ENCODE measurements around the gene USF2. TPM values are rescaled to one million over a fixed set of nuclear protein-coding genes. Genes with fewer than 3 reads are reported as not detected.
A peak's percentile ranks its signal among the peaks of the same experiment; 100 is the strongest.

USF2 gene
- total RNA-seq, 1 donor from 2014 or later, result 132 TPM

DNA sequence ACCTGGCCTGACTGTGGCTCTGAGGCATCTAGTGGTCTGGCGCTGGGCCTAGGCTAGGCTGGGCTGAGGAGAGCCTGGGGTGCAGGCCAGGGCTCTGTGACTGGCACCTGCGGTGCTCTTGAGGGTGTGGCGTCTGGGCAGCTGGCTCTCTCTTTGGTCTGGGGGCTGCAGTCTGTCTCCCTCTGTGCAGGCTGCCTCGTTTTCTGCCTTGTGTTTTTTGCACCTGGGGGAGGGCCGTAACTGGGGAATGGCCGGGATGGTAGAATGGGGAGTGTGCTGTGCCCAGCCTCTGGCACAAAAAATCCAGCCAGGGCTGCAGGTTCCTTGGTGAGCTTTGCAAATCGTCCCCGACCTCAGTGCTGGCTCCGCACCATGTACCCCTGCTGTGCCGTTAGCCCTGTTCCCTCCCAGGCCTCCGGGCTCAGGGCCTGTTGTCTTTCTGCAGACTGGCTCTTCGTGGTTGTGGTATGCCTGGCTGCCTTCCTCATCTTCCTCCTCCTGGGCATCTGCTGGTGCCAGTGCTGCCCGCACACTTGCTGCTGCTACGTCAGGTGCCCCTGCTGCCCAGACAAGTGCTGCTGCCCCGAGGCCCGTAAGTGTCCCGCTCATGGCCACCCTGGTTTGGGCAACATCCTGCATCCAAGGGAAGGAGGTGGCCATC lies 6.5 kb upstream of the USF2 start:
- no peaks in the 10 kb centered on the region for H3K36me3 Mint-ChIP-seq (ENCODE audit: unreplicated experiment)

DNA sequence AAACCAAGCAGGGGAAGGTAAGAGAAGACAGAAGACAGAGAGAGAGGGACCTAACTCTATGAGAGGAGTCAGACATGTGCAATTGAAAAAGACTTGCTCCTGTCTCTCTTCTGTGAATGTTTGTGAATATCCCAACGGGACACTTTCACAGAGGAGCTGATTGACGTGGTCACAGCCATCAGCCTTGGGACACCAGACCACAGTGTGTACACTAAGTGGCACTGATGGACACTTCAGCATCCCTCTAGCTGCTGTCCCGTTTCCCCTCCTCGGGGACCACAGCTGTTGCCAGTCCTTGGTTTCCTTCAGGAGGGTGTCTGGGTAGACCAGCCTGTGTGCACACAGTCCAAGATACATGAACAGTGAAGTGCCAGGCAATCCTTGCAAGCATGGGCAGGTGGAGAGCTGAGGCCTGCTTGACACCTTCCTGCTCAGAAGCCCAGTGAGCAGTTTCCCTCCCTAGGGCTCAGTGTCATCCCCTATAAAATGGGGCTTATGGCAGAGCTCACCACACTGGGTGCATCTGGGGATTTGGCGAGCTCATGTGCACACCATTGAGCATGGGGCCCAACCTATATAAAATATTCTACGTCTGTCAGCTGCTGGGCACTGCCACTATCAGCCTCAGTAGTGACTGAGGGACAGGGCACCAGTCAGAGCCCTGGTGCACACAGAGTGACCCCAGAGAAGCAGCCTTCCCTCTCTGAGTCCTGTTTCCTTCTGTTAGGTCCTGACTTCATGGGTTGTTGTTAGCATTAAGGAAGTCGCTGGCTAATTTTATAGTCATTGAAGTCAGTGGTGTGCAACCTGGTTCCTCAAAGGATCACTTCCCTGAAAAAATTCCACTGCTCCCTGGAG lies 4.3 kb upstream of the USF2 start:
- DNase-seq, result no peak
- H3K27ac Mint-ChIP-seq (ENCODE audit: unreplicated experiment), result no peak overlapping the region
- H3K9me3 Mint-ChIP-seq (ENCODE audit: unreplicated experiment), result peaks cover 12% of the 10 kb centered on the region
- H3K27me3 Mint-ChIP-seq (ENCODE audit: unreplicated experiment), result peaks cover 15% of the 10 kb centered on the region
- TF ChIP-seq, protein P1, sequence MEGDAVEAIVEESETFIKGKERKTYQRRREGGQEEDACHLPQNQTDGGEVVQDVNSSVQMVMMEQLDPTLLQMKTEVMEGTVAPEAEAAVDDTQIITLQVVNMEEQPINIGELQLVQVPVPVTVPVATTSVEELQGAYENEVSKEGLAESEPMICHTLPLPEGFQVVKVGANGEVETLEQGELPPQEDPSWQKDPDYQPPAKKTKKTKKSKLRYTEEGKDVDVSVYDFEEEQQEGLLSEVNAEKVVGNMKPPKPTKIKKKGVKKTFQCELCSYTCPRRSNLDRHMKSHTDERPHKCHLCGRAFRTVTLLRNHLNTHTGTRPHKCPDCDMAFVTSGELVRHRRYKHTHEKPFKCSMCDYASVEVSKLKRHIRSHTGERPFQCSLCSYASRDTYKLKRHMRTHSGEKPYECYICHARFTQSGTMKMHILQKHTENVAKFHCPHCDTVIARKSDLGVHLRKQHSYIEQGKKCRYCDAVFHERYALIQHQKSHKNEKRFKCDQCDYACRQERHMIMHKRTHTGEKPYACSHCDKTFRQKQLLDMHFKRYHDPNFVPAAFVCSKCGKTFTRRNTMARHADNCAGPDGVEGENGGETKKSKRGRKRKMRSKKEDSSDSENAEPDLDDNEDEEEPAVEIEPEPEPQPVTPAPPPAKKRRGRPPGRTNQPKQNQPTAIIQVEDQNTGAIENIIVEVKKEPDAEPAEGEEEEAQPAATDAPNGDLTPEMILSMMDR (IDR thresholded peaks at IDR 0.05; ENCODE audit: partially characterized antibody, unreplicated experiment), result no peak
- no peaks in the 10 kb centered on the region for H3K36me3 Mint-ChIP-seq (ENCODE audit: unreplicated experiment)
- peaks cover 19% of the 10 kb centered on the region for H3K4me1 Mint-ChIP-seq (ENCODE audit: low read depth, unreplicated experiment)
- peak overlapping the region; percentile 16 for H3K4me3 Mint-ChIP-seq (ENCODE audit: unreplicated experiment)

More for the DNA sequence above, 6.5 kb upstream of the USF2 start:
- H3K27me3 Mint-ChIP-seq (ENCODE audit: unreplicated experiment), result peaks cover 11% of the 10 kb centered on the region
- H3K4me1 Mint-ChIP-seq (ENCODE audit: low read depth, unreplicated experiment), result peaks cover 19% of the 10 kb centered on the region
- H3K4me3 Mint-ChIP-seq (ENCODE audit: unreplicated experiment), result no peak overlapping the region
- TF ChIP-seq, protein P1 (IDR thresholded peaks at IDR 0.05; ENCODE audit: partially characterized antibody, unreplicated experiment), result no peak
- DNase-seq, result no peak
- H3K9me3 Mint-ChIP-seq (ENCODE audit: unreplicated experiment), result peaks cover 10% of the 10 kb centered on the region
- no peak overlapping the region for H3K27ac Mint-ChIP-seq (ENCODE audit: unreplicated experiment)

DNA sequence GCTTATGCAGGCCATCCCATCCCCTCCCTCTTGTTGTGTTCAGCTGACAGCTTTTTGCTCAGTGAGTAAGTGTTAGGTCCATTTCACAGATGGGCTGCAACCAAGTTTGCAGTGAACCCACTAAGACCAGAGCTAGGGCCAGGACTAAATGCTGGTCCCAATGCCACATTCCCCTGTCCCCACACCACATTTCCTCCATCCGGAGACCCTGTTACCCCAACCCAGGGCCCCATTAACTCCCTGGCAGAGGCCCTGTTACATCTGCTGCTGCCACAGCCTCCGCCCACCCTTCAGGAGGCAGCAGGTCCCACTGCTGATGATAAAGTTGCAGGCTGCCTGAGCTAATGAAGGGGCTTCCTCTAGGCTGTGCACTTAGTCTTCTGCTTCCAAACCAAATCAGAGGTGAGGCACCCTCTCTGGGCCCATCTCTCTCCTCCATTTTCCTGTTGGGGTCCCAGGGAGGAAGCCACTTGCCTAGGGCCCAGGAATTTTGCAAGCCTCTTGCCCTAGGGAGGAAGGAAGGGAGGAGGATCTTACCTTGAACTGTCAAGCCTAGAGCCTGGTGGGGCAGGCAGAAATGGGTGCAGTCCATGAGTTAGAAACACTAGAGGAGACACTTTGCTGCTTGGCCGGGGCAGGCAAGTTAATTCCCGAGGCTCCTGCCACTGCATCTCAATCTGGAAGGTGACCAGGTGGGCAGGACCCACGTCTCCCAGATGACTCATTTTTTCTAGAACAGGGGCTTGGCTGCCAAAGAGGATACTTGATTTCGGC lies 3.4 kb upstream of the USF2 start:
- H3K4me3 Mint-ChIP-seq (ENCODE audit: unreplicated experiment), result peak overlapping the region; percentile 45

DNA sequence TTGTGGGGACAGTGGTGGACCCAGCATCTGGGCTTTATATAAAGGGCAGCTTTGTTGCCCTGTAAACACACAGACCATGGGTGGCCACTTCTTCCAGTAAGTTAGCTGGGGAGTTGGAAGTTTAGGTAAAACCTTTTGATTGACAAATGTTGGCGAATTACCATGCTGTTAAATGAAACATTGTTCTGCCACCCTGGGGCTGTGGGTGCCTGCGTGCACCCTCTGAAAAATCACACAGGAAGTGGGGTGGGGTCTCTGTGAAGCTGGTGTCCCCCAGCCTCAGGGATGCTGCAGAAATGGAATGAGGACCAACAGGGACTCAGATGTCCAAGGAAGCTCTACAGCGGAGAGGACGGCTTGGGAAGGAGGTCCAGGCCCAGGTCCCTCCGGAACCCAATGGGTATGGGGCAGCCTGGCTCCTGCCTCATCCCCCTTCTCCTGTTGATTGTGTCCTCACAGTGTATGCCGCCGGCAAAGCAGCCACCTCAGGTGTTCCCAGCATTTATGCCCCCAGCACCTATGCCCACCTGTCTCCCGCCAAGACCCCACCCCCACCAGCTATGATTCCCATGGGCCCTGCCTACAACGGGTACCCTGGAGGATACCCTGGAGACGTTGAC lies 2.8 kb upstream of the USF2 start:
- no peak for DNase-seq
- Mint-ChIP-seq H3K27me3 (ENCODE audit: unreplicated experiment) (peaks cover 12% of the 10 kb centered on the region), H3K27ac (ENCODE audit: unreplicated experiment) (peak overlapping the region; percentile 34), H3K9me3 (ENCODE audit: unreplicated experiment) (peaks cover 16% of the 10 kb centered on the region), H3K36me3 (ENCODE audit: unreplicated experiment) (peaks cover 4% of the 10 kb centered on the region), H3K4me1 (ENCODE audit: low read depth, unreplicated experiment) (peaks cover 20% of the 10 kb centered on the region), H3K4me3 (ENCODE audit: unreplicated experiment) (peak overlapping the region; percentile 78)
- TF ChIP-seq, protein P1 (IDR thresholded peaks at IDR 0.05; ENCODE audit: partially characterized antibody, unreplicated experiment), result no peak

More for the DNA sequence above, 3.4 kb upstream of the USF2 start:
- Mint-ChIP-seq H3K4me1 (ENCODE audit: low read depth, unreplicated experiment) (peaks cover 19% of the 10 kb centered on the region), H3K9me3 (ENCODE audit: unreplicated experiment) (peaks cover 14% of the 10 kb centered on the region), H3K27ac (ENCODE audit: unreplicated experiment) (peak overlapping the region; percentile 34), H3K36me3 (ENCODE audit: unreplicated experiment) (no peaks in the 10 kb centered on the region), H3K27me3 (ENCODE audit: unreplicated experiment) (peaks cover 15% of the 10 kb centered on the region)
- TF ChIP-seq, protein P1 (IDR thresholded peaks at IDR 0.05; ENCODE audit: partially characterized antibody, unreplicated experiment), result no peak
- no peak for DNase-seq
